ENCODE results near the gene CECR2.

Gene CECR2

GRCh38 chr22:17541476-17541875, 172.2 kb downstream of the CECR2 start:
- no peak for ATAC-seq
- TF ChIP-seq ARNTL (CRISPR knock-in tag; IDR thresholded peaks at IDR 0.05; ENCODE audit: borderline replicate concordance, low read depth) = no peak
- TF ChIP-seq PPARA (CRISPR knock-in tag; IDR thresholded peaks at IDR 0.05; ENCODE audit: borderline replicate concordance) = no peak
- TF ChIP-seq POU6F1 (CRISPR knock-in tag; IDR thresholded peaks at IDR 0.05; ENCODE audit: borderline replicate concordance, low read depth) = no peak
- no peak for TF ChIP-seq TSHZ2 (CRISPR knock-in tag; IDR thresholded peaks at IDR 0.05)
- TF ChIP-seq ZFP3 (CRISPR knock-in tag; IDR thresholded peaks at IDR 0.05) = no peak
- TF ChIP-seq ZNF70 (CRISPR knock-in tag; IDR thresholded peaks at IDR 0.05) = no peak
- no peak for TF ChIP-seq ESRRG (CRISPR knock-in tag; IDR thresholded peaks at IDR 0.05)

GRCh38 chr22:17542452-17542851, 173.2 kb downstream of the CECR2 start:
- no peak for TF ChIP-seq ZNF8 (CRISPR knock-in tag; IDR thresholded peaks at IDR 0.05)
- ATAC-seq = no peak

DNA sequence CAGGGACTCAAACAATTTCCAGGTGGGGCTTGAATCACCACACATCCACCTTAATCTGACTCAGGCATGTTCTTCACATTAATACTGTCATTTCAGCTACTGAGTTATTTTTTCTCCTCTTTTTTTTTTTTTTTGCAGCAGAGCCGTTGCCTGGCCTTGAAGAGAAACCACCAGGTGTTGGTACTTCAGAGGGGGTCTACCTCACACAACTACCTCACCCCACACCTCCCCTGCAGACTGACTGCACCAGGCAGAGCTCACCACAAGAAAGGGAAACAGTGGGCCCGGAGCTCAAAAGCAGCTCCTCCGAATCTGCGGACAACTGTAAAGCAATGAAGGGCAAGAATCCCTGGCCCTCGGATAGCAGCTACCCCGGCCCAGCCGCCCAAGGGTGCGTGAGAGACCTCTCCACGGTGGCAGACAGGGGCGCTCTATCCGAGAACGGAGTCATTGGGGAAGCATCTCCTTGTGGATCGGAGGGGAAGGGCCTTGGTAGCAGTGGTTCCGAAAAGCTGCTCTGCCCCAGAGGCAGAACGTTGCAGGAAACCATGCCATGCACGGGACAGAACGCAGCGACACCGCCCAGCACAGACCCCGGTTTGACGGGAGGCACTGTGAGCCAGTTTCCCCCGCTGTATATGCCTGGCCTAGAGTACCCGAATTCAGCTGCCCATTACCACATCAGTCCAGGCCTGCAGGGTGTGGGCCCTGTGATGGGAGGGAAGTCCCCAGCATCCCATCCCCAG, 178.9 kb downstream of the CECR2 start:
- ATAC-seq = no peak
- TF ChIP-seq, protein P1, sequence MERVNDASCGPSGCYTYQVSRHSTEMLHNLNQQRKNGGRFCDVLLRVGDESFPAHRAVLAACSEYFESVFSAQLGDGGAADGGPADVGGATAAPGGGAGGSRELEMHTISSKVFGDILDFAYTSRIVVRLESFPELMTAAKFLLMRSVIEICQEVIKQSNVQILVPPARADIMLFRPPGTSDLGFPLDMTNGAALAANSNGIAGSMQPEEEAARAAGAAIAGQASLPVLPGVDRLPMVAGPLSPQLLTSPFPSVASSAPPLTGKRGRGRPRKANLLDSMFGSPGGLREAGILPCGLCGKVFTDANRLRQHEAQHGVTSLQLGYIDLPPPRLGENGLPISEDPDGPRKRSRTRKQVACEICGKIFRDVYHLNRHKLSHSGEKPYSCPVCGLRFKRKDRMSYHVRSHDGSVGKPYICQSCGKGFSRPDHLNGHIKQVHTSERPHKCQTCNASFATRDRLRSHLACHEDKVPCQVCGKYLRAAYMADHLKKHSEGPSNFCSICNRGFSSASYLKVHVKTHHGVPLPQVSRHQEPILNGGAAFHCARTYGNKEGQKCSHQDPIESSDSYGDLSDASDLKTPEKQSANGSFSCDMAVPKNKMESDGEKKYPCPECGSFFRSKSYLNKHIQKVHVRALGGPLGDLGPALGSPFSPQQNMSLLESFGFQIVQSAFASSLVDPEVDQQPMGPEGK (CRISPR knock-in tag; IDR thresholded peaks at IDR 0.05; ENCODE audit: borderline replicate concordance) = no peak
- TF ChIP-seq ARNTL (CRISPR knock-in tag; IDR thresholded peaks at IDR 0.05; ENCODE audit: borderline replicate concordance, low read depth) (no peak), TCF4 (CRISPR knock-in tag; IDR thresholded peaks at IDR 0.05; ENCODE audit: borderline replicate concordance) (no peak), ZC3H10 (CRISPR knock-in tag; IDR thresholded peaks at IDR 0.05) (no peak), CSDC2 (CRISPR knock-in tag; IDR thresholded peaks at IDR 0.05) (no peak), PPARA (CRISPR knock-in tag; IDR thresholded peaks at IDR 0.05; ENCODE audit: borderline replicate concordance) (no peak), POU6F1 (CRISPR knock-in tag; IDR thresholded peaks at IDR 0.05; ENCODE audit: borderline replicate concordance, low read depth) (no peak), RARB (CRISPR knock-in tag; IDR thresholded peaks at IDR 0.05) (no peak), GLIS3 (CRISPR knock-in tag; IDR thresholded peaks at IDR 0.05) (no peak), ESRRG (CRISPR knock-in tag; IDR thresholded peaks at IDR 0.05) (no peak), ZNF8 (CRISPR knock-in tag; IDR thresholded peaks at IDR 0.05) (no peak), ZFP30 (CRISPR knock-in tag; IDR thresholded peaks at IDR 0.05) (no peak), ZNF70 (CRISPR knock-in tag; IDR thresholded peaks at IDR 0.05) (no peak), ISL1 (CRISPR knock-in tag; IDR thresholded peaks at IDR 0.05) (no peak), TOX (CRISPR knock-in tag; IDR thresholded peaks at IDR 0.05; ENCODE audit: borderline replicate concordance) (no peak), ZNF565 (CRISPR knock-in tag; conservative IDR thresholded peaks at IDR 0.05; ENCODE audit: low read depth) (no peak), OSR1 (CRISPR knock-in tag; IDR thresholded peaks at IDR 0.05) (no peak)
- TF ChIP-seq, protein P2, sequence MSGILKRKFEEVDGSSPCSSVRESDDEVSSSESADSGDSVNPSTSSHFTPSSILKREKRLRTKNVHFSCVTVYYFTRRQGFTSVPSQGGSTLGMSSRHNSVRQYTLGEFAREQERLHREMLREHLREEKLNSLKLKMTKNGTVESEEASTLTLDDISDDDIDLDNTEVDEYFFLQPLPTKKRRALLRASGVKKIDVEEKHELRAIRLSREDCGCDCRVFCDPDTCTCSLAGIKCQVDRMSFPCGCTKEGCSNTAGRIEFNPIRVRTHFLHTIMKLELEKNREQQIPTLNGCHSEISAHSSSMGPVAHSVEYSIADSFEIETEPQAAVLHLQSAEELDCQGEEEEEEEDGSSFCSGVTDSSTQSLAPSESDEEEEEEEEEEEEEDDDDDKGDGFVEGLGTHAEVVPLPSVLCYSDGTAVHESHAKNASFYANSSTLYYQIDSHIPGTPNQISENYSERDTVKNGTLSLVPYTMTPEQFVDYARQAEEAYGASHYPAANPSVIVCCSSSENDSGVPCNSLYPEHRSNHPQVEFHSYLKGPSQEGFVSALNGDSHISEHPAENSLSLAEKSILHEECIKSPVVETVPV (CRISPR knock-in tag; IDR thresholded peaks at IDR 0.05) = no peak

Data from SK-N-SH treated with all-trans-retinoic acid at 6 μM for 48 hours (cell line).